WTC11 (cell line): ENCODE data around the gene MUSTN1. TPM values are rescaled to one million over a fixed set of nuclear protein-coding genes. Genes with fewer than 3 reads are reported as not detected.

Source experiments
- ATAC-seq: fragments of 200-7000 bp; cut with Tn5 transposase; 2 replicates; pipeline ENCODE4 v1.10.0; 2021; ENCODE audit warnings: mild to moderate bottlenecking, moderate library complexity
- CTCF ChIA-PET: fragments of 300-600 bp; sonication (Branson Sonifier 250); formaldehyde crosslinking; loops from one replicate; lab custom pipeline; 2021; ENCODE audit warnings: antibody characterized with exemption; lab: Charles Lee
- POLR2A ChIA-PET: fragments of 350-600 bp; sonication (Branson Sonifier 250); formaldehyde crosslinking; loops from one replicate; lab custom pipeline; 2021; ENCODE audit warnings: antibody characterized with exemption; lab: Charles Lee
- DNase-seq: peaks from one replicate; pipeline ENCODE4 v3.0.0; 2021; ENCODE audit warnings: low spot score
- H3K27ac Mint-ChIP-seq: 2 replicates; pipeline ENCODE4 v1.8.0; 2021; ENCODE audit warnings: mixed read lengths
- H3K27me3 Mint-ChIP-seq: 2 replicates; pipeline ENCODE4 v1.8.0; 2021; ENCODE audit warnings: low read depth, mild to moderate bottlenecking, moderate library complexity, mixed read lengths
- H3K36me3 Mint-ChIP-seq: 2 replicates; pipeline ENCODE4 v1.8.0; 2021; ENCODE audit warnings: mixed read lengths
- H3K4me1 Mint-ChIP-seq: 2 replicates; pipeline ENCODE4 v1.8.0; 2022; ENCODE audit warnings: mixed read lengths
- H3K4me3 Mint-ChIP-seq: 2 replicates; pipeline ENCODE4 v1.8.0; 2021; ENCODE audit warnings: mild to moderate bottlenecking, moderate library complexity, mixed read lengths
- H3K9me3 Mint-ChIP-seq: 2 replicates; pipeline ENCODE4 v1.8.0; 2021; ENCODE audit warnings: mixed read lengths
- ARID4B ChIP-seq: sonication (generic); formaldehyde crosslinking; IDR thresholded peaks from 2 replicates; pipeline ENCODE4 v1.8.0; 2023; ENCODE audit warnings: missing genetic modification reagents, mild to moderate bottlenecking, borderline replicate concordance
- CREB1 ChIP-seq: sonication (generic); formaldehyde crosslinking; IDR thresholded peaks from 2 replicates; pipeline ENCODE4 v1.8.0; 2023; ENCODE audit warnings: mild to moderate bottlenecking, missing genetic modification reagents
- CREM ChIP-seq: sonication (generic); formaldehyde crosslinking; IDR thresholded peaks from 2 replicates; pipeline ENCODE4 v1.8.1; 2022; ENCODE audit warnings: mild to moderate bottlenecking, missing genetic modification reagents, moderate library complexity
- E2F1 ChIP-seq: sonication (generic); formaldehyde crosslinking; IDR thresholded peaks from 2 replicates; pipeline ENCODE4 v1.8.0; 2022; ENCODE audit warnings: mild to moderate bottlenecking, missing genetic modification reagents
- E2F5 ChIP-seq: sonication (generic); formaldehyde crosslinking; IDR thresholded peaks from 2 replicates; pipeline ENCODE4 v1.8.1; 2022; ENCODE audit warnings: mild to moderate bottlenecking, moderate library complexity, missing genetic modification reagents
- GRHL2 ChIP-seq: fragments of 250-450 bp; sonication (Bioruptor Pico); IDR thresholded peaks from 2 replicates; pipeline ENCODE4 v1.8.0; 2022; ENCODE audit warnings: mild to moderate bottlenecking, moderate library complexity; ENCODE audit not compliant: insufficient replicate concordance, severe bottlenecking
- JUN ChIP-seq: sonication (generic); formaldehyde crosslinking; IDR thresholded peaks from 2 replicates; pipeline ENCODE4 v1.8.0; 2023; ENCODE audit warnings: mild to moderate bottlenecking, missing genetic modification reagents
- MYBL2 ChIP-seq: sonication (generic); formaldehyde crosslinking; IDR thresholded peaks from 2 replicates; pipeline ENCODE4 v1.8.1; 2023; ENCODE audit warnings: mild to moderate bottlenecking, moderate library complexity, missing genetic modification reagents
- NR1H2 ChIP-seq: sonication (generic); formaldehyde crosslinking; IDR thresholded peaks from 2 replicates; pipeline ENCODE4 v1.9.0; 2021; ENCODE audit warnings: mild to moderate bottlenecking, moderate library complexity, missing genetic modification reagents
- RORB ChIP-seq: fragments of 250-450 bp; sonication (Bioruptor Pico); IDR thresholded peaks from 2 replicates; pipeline ENCODE4 v1.9.0; 2021; ENCODE audit warnings: mild to moderate bottlenecking
- ZBTB21 ChIP-seq: sonication (generic); formaldehyde crosslinking; IDR thresholded peaks from 2 replicates; pipeline ENCODE4 v1.8.1; 2023; ENCODE audit warnings: mild to moderate bottlenecking, missing genetic modification reagents, borderline replicate concordance
- ZNF416 ChIP-seq: fragments of 250-450 bp; sonication (Bioruptor Pico); IDR thresholded peaks from 2 replicates; pipeline ENCODE4 v1.9.0; 2021; ENCODE audit warnings: mild to moderate bottlenecking, inconsistent platforms
- ZNF423 ChIP-seq: fragments of 250-450 bp; sonication (Bioruptor Pico); IDR thresholded peaks from 2 replicates; pipeline ENCODE4 v2.1.2; 2022; ENCODE audit warnings: mild to moderate bottlenecking, moderate library complexity
- total RNA-seq: library from RNA; stranded (reverse); gene quantifications from 3 replicates; pipeline ENCODE4 v1.2.3, GENCODE V29; 2021

MUSTN1 gene
- total RNA-seq, 1 experiment from 2014 or later: 4.2 TPM

GRCh38 chr3:52805270-52806039 is 29.4 kb downstream of the MUSTN1 start (continued):
- TF ChIP-seq ZBTB21 (CRISPR knock-in tag) (no peak), JUN (CRISPR knock-in tag) (no peak), E2F1 (CRISPR knock-in tag) (no peak), NR1H2 (CRISPR knock-in tag) (no peak), MYBL2 (CRISPR knock-in tag) (no peak)

- Mint-ChIP-seq H3K36me3 (no peaks in the 10 kb centered on the region), H3K4me1 (no peaks in the 10 kb centered on the region), H3K27ac (no peak overlapping the region), H3K4me3 (no peak overlapping the region)
- CTCF ChIA-PET: interaction anchor here (1.3 to 2.1 kb wide), 2 partner anchors 9 to 15 kb away, joined by 3 to 11 read pairs; no protein-coding TSS in a partner anchor
- POLR2A ChIA-PET: no interaction called here
- DNase-seq (no peak), ATAC-seq (no peak)
- TF ChIP-seq GRHL2 (CRISPR knock-in tag): no peak
- no peak for TF ChIP-seq ZNF423 (CRISPR knock-in tag)
- TF ChIP-seq CREM (CRISPR knock-in tag): no peak
- no peak for TF ChIP-seq E2F1 (CRISPR knock-in tag)
- no peak for TF ChIP-seq E2F5 (CRISPR knock-in tag)
- no peak for TF ChIP-seq CREB1 (CRISPR knock-in tag)
- TF ChIP-seq RORB (CRISPR knock-in tag): no peak
- TF ChIP-seq ZBTB21 (CRISPR knock-in tag): no peak
- TF ChIP-seq, all 79 proteins: peak for 0
- Mint-ChIP-seq H3K27me3 (no peaks in the 10 kb centered on the region; the same call in 1 of the 2 replicates), H3K9me3 (no peaks in the 10 kb centered on the region)
These were observed 33.0 kb downstream of the MUSTN1 start for GRCh38 chr3:52801839-52802238.

GRCh38 chr3:52800079-52800478 is 34.7 kb downstream of the MUSTN1 start:
- no peaks in the 10 kb centered on the region for H3K9me3 Mint-ChIP-seq
- ChIA-PET POLR2A (no interaction called here), CTCF (interaction anchor here (0.7 to 3.6 kb wide), 9 partner anchors 8 to 85 kb away, joined by 3 to 61 read pairs (median 17); partner anchors contain the start of gene NEK4)
- DNase-seq (no peak), ATAC-seq (no peak)
- no peaks in the 10 kb centered on the region; the same call in 1 of the 2 replicates for H3K27me3 Mint-ChIP-seq
- no peaks in the 10 kb centered on the region for H3K4me1 Mint-ChIP-seq
- H3K4me3 Mint-ChIP-seq: no peak overlapping the region
- H3K27ac Mint-ChIP-seq: no peak overlapping the region
- no peaks in the 10 kb centered on the region for H3K36me3 Mint-ChIP-seq
- TF ChIP-seq ZNF416 (CRISPR knock-in tag) (no peak), ARID4B (CRISPR knock-in tag) (no peak)
